ENCODE results near the gene RICTOR.
A peak's percentile ranks its signal among the peaks of the same experiment; 100 is the strongest.
"Not testable (repeated sequence)": the region's sequence is repeated elsewhere in the genome, so short reads cannot be mapped to it uniquely, and the experiment has no call there.

The RICTOR gene

DNA sequence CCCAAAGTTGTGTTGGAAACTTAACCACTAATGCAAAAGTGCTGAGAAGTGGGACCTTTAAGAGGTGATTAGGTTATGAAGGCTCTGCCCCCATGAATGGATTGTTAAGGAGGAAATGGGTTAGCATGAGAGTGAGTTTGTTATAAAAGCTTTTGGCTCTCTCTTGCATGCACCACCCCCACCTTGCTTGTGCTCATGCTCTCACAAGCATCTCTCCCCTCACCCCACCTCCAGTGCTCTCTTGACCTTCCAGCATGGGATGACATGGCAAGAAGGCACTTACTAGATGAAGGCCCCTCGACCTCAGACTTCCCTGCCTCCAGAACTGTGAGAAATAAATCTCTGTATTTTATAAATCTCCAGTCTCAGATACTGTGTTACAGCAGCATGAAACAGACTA is 52.8 kb downstream of the RICTOR start:
- H3K9ac ChIP-seq (ENCODE audit: low read depth, low read length): peak overlapping the region; percentile 18; the same call in 1 of the 2 replicates
- H3K4me1 ChIP-seq (ENCODE audit: insufficient read depth, low read length): peaks cover 37% of the 10 kb centered on the region
- no peaks in the 10 kb centered on the region for H3K36me3 ChIP-seq (ENCODE audit: insufficient read depth, low read length)
- H3K9me3 ChIP-seq (ENCODE audit: insufficient read depth, low read depth, low read length): no peaks in the 10 kb centered on the region
- peak overlapping the region; percentile 75; the same call in 1 of the 2 replicates for H3K27ac ChIP-seq (ENCODE audit: low read depth, low read length)
- H3K4me3 ChIP-seq (ENCODE audit: low read length): no peak overlapping the region
- no peaks in the 10 kb centered on the region for H3K27me3 ChIP-seq (ENCODE audit: insufficient read depth, low read length)
- 17% methylated on average over 1 of the region's 1 CpG for WGBS

DNA sequence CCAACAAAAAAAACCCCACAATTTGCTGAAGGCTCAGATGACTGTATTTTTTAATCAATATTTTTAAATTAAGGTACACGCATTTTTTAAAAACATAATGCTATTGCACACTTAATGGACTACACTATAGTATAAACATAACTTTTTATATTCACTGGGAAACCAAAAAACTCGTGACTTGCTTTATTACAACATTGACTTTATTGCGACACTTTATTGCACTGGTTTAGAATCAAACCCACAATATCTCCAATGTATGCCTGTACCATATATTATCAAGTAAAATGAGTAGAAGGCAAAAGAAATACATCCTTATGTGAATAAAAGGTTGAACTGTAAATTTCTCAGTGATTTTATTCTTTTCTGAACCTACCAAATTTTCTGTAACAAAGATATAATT is 53.7 kb downstream of the RICTOR start:
- Histone ChIP-seq H3K36me3 (ENCODE audit: insufficient read depth, low read length) (no peaks in the 10 kb centered on the region), H3K27me3 (ENCODE audit: insufficient read depth, low read length) (no peaks in the 10 kb centered on the region), H3K4me1 (ENCODE audit: insufficient read depth, low read length) (peaks cover 37% of the 10 kb centered on the region), H3K9me3 (ENCODE audit: insufficient read depth, low read depth, low read length) (no peaks in the 10 kb centered on the region), H3K9ac (ENCODE audit: low read depth, low read length) (no peak overlapping the region), H3K27ac (ENCODE audit: low read depth, low read length) (no peak overlapping the region), H3K4me3 (ENCODE audit: low read length) (no peak overlapping the region)
- WGBS: 95% methylated on average over 3 of the region's 3 CpGs

DNA sequence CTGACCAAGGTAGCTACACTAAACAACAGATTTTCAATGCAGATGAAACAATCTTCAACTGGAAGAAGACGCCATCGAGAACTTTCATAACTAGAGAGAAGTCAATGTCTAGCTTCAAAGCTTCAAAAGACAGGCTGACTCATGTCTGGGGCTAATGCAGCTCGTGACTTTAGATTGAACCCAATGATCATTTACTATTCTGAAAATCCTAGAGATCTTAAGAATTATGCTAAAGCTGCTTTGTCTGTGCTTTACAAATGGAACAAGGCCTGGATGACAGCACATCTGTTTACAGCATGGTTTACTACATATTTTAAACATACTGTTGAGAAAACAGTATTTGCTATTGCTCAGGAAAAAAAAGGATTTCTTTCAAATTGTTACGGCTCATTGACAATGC is 54.9 kb downstream of the RICTOR start:
- Histone ChIP-seq H3K4me3 (ENCODE audit: low read length) (no peak overlapping the region), H3K9ac (ENCODE audit: low read depth, low read length) (no peak overlapping the region), H3K36me3 (ENCODE audit: insufficient read depth, low read length) (peaks cover 4% of the 10 kb centered on the region), H3K27me3 (ENCODE audit: insufficient read depth, low read length) (no peaks in the 10 kb centered on the region), H3K4me1 (ENCODE audit: insufficient read depth, low read length) (peaks cover 34% of the 10 kb centered on the region), H3K9me3 (ENCODE audit: insufficient read depth, low read depth, low read length) (no peaks in the 10 kb centered on the region), H3K27ac (ENCODE audit: low read depth, low read length) (no peak overlapping the region)
- 95% methylated on average over 4 of the region's 4 CpGs for WGBS

DNA sequence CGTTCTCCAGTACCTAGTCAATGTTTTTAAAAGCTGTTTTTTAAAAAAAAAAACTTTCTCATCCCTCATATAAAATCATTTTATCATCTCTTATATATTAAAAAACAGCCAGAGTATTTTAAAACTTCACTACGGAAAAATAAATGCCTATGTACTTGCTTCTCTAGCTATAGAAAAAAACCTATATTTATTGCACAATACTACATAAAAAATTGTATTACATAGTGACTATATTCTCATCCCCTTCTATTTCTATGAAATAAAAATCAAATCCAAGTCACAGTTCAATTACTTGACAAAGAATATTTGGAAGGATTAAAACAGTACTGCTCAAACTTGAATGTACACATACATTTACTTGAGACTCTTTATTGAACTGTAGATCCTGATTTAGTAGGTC is 56.7 kb downstream of the RICTOR start:
- H3K4me3 ChIP-seq (ENCODE audit: low read length): no peak overlapping the region
- peaks cover 17% of the 10 kb centered on the region for H3K36me3 ChIP-seq (ENCODE audit: insufficient read depth, low read length)
- no peaks in the 10 kb centered on the region for H3K27me3 ChIP-seq (ENCODE audit: insufficient read depth, low read length)
- no peak overlapping the region for H3K27ac ChIP-seq (ENCODE audit: low read depth, low read length)
- peaks cover 17% of the 10 kb centered on the region for H3K4me1 ChIP-seq (ENCODE audit: insufficient read depth, low read length)
- peaks cover 9% of the 10 kb centered on the region for H3K9me3 ChIP-seq (ENCODE audit: insufficient read depth, low read depth, low read length)
- 100% methylated on average over 2 of the region's 2 CpGs for WGBS
- H3K9ac ChIP-seq (ENCODE audit: low read depth, low read length): no peak overlapping the region

DNA sequence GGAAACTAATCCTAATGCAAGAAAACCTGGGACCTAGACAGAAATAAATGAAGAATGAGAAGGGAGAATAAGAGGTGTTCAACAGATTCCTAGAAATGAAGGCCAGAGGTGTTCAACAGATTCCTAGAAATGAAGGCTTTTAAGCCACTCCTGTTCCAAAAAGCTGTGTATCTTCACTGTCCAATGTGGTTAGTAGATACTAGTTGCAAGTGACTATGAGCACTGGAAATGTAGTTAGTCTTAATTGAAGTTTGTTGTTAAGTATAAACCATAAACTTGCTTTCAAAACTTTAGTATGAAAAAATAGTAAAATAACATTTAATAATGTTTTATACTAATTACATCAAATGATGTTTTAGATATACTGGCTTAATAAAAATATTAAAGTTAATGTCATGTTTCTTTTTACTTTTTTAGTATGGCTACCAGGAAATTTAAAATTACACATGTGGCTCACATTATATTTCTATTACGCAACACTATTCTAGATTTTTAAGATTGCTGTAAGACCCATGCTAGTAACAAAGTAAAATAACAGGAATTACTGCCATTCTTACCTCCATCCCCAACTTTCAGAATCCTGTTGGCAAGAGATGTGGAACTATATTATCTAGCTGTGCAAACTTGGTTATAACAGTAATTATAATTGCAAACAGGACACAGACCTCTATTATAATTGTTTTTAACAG is 57.5 kb downstream of the RICTOR start:
- peaks cover 25% of the 10 kb centered on the region for H3K36me3 ChIP-seq (ENCODE audit: insufficient read depth, low read length)
- peaks cover 9% of the 10 kb centered on the region for H3K4me1 ChIP-seq (ENCODE audit: insufficient read depth, low read length)
- 100% methylated on average over 1 of the region's 1 CpG for WGBS
- no peak overlapping the region for H3K4me3 ChIP-seq (ENCODE audit: low read length)
- peaks cover 16% of the 10 kb centered on the region for H3K9me3 ChIP-seq (ENCODE audit: insufficient read depth, low read depth, low read length)
- no peaks in the 10 kb centered on the region for H3K27me3 ChIP-seq (ENCODE audit: insufficient read depth, low read length)
- no peak overlapping the region for H3K9ac ChIP-seq (ENCODE audit: low read depth, low read length)
- no peak overlapping the region for H3K27ac ChIP-seq (ENCODE audit: low read depth, low read length)

DNA sequence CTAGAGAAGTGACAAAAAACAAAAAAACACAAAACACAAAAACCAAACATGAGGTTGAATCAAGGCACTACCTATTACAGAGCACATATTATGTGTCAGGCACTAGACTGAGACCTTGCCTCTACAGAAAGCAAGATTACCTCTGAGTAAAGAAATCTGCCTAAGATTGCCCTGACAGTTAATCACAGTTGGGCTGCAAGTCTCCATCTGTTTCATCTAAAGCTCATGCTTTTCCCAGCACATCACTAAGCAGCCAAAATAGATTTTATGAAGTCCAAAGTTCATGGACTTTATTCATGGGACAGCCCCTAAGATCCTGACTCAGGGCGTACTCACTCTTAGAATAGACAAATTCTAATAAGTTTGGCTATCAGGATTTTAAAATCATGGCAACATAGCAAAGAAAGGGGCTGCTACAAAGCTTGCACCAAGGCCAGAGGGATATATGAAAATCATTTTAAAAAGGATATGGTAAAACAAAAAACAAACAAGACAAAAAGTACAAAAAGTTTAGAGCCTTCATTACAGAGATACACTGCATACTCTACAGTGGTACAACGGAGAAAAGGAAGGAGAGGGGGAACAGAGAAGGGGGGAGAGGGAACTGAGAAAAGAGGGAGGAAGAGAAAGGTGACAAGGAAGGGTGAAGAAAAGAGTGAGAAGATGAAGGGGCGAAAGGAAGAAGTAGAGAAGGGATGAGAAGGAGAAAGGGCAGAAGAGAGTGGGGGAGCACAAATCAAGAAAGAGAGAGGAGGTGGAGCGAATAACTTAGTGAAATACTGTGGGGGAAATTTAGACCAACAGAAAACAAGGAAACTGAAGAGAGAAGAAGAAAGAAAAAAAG is 58.2 kb downstream of the RICTOR start:
- H3K36me3 ChIP-seq (ENCODE audit: insufficient read depth, low read length): peaks cover 26% of the 10 kb centered on the region
- WGBS: 84% methylated on average over 4 of the region's 4 CpGs
- H3K27me3 ChIP-seq (ENCODE audit: insufficient read depth, low read length): no peaks in the 10 kb centered on the region
- H3K9me3 ChIP-seq (ENCODE audit: insufficient read depth, low read depth, low read length): peaks cover 22% of the 10 kb centered on the region
- H3K4me1 ChIP-seq (ENCODE audit: insufficient read depth, low read length): peaks cover 1% of the 10 kb centered on the region
- H3K27ac ChIP-seq (ENCODE audit: low read depth, low read length): no peak overlapping the region
- no peak overlapping the region for H3K9ac ChIP-seq (ENCODE audit: low read depth, low read length)
- no peak overlapping the region for H3K4me3 ChIP-seq (ENCODE audit: low read length)

DNA sequence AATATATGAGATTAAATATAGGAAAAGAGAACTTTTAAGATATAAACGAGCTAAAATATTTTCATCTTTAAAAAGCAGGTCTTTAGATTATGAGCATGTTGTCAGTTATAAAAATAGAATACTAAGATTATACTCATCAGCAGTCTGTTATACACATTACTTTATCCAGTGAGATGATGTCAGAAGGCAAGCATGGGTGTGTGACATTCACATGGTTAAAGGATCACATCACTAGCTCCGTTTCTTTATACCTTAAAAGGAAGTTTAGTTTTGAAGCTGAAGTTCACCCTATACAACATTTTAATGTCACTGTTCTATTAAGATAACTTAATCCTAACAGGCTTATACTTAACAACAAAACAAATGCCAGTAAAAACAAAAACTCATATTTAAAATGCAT is 59.6 kb downstream of the RICTOR start:
- Histone ChIP-seq H3K4me3 (ENCODE audit: low read length) (no peak overlapping the region), H3K36me3 (ENCODE audit: insufficient read depth, low read length) (peaks cover 35% of the 10 kb centered on the region), H3K9ac (ENCODE audit: low read depth, low read length) (no peak overlapping the region), H3K4me1 (ENCODE audit: insufficient read depth, low read length) (no peaks in the 10 kb centered on the region), H3K27me3 (ENCODE audit: insufficient read depth, low read length) (no peaks in the 10 kb centered on the region), H3K27ac (ENCODE audit: low read depth, low read length) (no peak overlapping the region), H3K9me3 (ENCODE audit: insufficient read depth, low read depth, low read length) (peaks cover 24% of the 10 kb centered on the region)
- 100% methylated on average over 1 of the region's 2 CpGs for WGBS

DNA sequence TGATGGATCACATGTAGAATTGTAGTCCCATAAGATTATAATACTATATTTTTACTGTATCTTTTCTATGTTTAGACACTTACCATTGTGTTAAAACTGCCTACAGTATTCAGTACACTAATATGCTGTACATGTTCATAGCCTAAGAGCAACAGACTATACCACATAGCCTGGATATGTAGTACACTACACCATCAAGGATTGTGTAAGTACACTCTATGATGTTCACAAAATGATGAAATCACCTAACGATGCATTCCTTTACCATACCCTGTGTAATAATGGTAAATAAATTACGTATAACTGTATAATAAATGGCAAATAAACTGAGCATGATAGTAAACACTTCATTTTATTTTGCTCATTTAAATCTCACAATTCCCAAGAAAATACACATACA is 60.3 kb downstream of the RICTOR start:
- H3K9me3 ChIP-seq (ENCODE audit: insufficient read depth, low read depth, low read length): peaks cover 24% of the 10 kb centered on the region
- H3K4me3 ChIP-seq (ENCODE audit: low read length): no peak overlapping the region
- H3K27ac ChIP-seq (ENCODE audit: low read depth, low read length): no peak overlapping the region
- no peak overlapping the region for H3K9ac ChIP-seq (ENCODE audit: low read depth, low read length)
- H3K36me3 ChIP-seq (ENCODE audit: insufficient read depth, low read length): peaks cover 35% of the 10 kb centered on the region
- H3K27me3 ChIP-seq (ENCODE audit: insufficient read depth, low read length): no peaks in the 10 kb centered on the region
- H3K4me1 ChIP-seq (ENCODE audit: insufficient read depth, low read length): no peaks in the 10 kb centered on the region
- WGBS: no CpG with 5 or more reads among the region's 2 CpGs

DNA sequence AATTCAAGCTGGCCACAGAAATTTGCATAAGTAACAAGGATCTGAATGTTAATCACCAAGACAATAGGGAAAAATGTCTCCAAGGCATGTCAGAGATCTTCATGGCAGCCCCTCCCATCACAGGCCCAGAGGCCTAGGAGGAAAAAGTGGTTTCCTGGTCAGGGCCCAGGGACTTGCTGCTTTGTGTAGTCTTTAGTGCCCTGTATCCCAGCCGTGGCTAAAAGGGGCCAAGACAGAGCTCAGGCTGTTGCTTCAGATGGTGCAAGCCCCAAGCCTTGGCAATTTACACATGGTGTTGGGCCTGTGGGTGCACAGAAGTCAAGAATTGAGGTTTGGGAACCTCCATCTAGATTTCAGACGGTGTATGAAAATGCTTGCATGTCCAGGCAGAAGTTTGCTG is 63.2 kb downstream of the RICTOR start:
- not testable (repeated sequence) for H3K27ac ChIP-seq (ENCODE audit: low read depth, low read length); H3K4me3 ChIP-seq (ENCODE audit: low read length); H3K4me1 ChIP-seq (ENCODE audit: insufficient read depth, low read length); H3K9ac ChIP-seq (ENCODE audit: low read depth, low read length); H3K27me3 ChIP-seq (ENCODE audit: insufficient read depth, low read length)
- Histone ChIP-seq H3K36me3 (ENCODE audit: insufficient read depth, low read length) (peaks cover 35% of the 10 kb centered on the region), H3K9me3 (ENCODE audit: insufficient read depth, low read depth, low read length) (peaks cover 24% of the 10 kb centered on the region)
- 96% methylated on average over 2 of the region's 2 CpGs for WGBS

DNA sequence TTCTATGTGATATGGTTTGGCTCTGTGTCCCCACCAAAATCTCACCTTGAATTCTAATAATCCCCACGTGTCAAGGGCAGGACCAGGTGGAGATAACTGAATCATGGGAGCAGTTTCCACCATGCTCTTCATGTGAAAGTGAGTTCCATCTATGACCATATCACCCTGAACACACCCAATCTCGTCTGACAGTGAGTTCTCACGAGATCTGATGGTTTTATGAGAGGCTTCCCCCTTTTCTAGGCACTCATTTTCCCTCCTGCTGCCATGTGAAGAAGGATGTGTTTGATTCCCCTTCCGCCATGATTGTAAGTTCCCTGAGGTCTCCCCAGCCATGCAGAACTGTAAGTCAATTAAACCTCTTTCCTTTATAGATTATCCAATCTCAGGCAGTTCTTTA is 64.2 kb downstream of the RICTOR start:
- WGBS: 100% methylated on average over 4 of the region's 4 CpGs
- no peaks in the 10 kb centered on the region for H3K27me3 ChIP-seq (ENCODE audit: insufficient read depth, low read length)
- no peak overlapping the region for H3K27ac ChIP-seq (ENCODE audit: low read depth, low read length)
- no peak overlapping the region for H3K9ac ChIP-seq (ENCODE audit: low read depth, low read length)
- peaks cover 24% of the 10 kb centered on the region for H3K9me3 ChIP-seq (ENCODE audit: insufficient read depth, low read depth, low read length)
- H3K36me3 ChIP-seq (ENCODE audit: insufficient read depth, low read length): peaks cover 35% of the 10 kb centered on the region
- no peak overlapping the region for H3K4me3 ChIP-seq (ENCODE audit: low read length)
- H3K4me1 ChIP-seq (ENCODE audit: insufficient read depth, low read length): no peaks in the 10 kb centered on the region

DNA sequence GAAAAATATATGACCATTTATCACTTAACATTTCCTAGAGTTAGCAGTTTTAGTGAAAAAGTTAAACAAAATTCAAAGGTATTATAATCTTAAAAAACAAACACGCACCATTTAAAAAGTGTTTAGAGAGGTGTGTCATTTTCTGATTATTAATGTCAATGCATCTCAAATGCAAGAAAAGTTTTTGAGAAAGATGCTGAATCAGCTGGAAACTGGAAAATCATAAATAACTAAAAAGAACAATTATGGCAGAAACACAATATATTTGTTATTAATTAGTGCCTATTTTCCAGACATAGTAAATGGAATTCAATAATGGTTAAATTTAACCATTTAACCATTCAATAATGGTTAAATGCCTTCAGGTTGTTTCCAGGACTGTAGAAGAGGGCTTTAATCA is 64.9 kb downstream of the RICTOR start:
- peaks cover 31% of the 10 kb centered on the region for H3K36me3 ChIP-seq (ENCODE audit: insufficient read depth, low read length)
- H3K9me3 ChIP-seq (ENCODE audit: insufficient read depth, low read depth, low read length): peaks cover 24% of the 10 kb centered on the region
- H3K27ac ChIP-seq (ENCODE audit: low read depth, low read length): no peak overlapping the region
- no peaks in the 10 kb centered on the region for H3K27me3 ChIP-seq (ENCODE audit: insufficient read depth, low read length)
- H3K4me1 ChIP-seq (ENCODE audit: insufficient read depth, low read length): no peaks in the 10 kb centered on the region
- no peak overlapping the region for H3K9ac ChIP-seq (ENCODE audit: low read depth, low read length)
- WGBS: no CpG with 5 or more reads among the region's 1 CpG
- no peak overlapping the region for H3K4me3 ChIP-seq (ENCODE audit: low read length)
